ENCODE results near the gene SH3GL2. TPM values are rescaled to one million over a fixed set of nuclear protein-coding genes. Genes with fewer than 3 reads are reported as not detected.

Gene SH3GL2
- total and polyA plus RNA-seq, 9 of the 15 experiments (the other 6 are each of a cell fraction or from before 2014, with no cell fraction given): not detected

- H2AFZ ChIP-seq (ENCODE audit: low read depth, low read length): no peak overlapping the region
- H3K4me3 ChIP-seq: no peak overlapping the region
- H3K79me2 ChIP-seq (ENCODE audit: control insufficient read depth, insufficient read depth, low read length): no peaks in the 10 kb centered on the region
- H3K9ac ChIP-seq (ENCODE audit: insufficient read depth in 1 of 2, low read depth in 2 of 2, low read length in 2 of 2): no peak overlapping the region
- no peaks in the 10 kb centered on the region for H3K9me1 ChIP-seq (ENCODE audit: control insufficient read depth, insufficient read depth, low read length)
- ATAC-seq (no peak), FAIRE-seq (no peak), DNase-seq (ENCODE audit: extremely low read depth in 1 of 4, low spot score in 3 of 4) (no peak)
- no peaks in the 10 kb centered on the region for H3K27me3 ChIP-seq (ENCODE audit: control insufficient read depth in 2 of 2, insufficient read depth in 2 of 2, low read length in 2 of 2)
- H4K20me1 ChIP-seq (replicated peaks; ENCODE audit: control insufficient read depth, insufficient read depth, low read length): no peaks in the 10 kb centered on the region
- TF ChIP-seq E2F5 (CRISPR knock-in tag; IDR thresholded peaks at IDR 0.05) (no peak), U2AF2 (optimal IDR thresholded peaks at IDR 0.05; ENCODE audit: low read depth, low read length) (no peak), POLR3G (IDR thresholded peaks at IDR 0.05; ENCODE audit: extremely low read depth, insufficient read length, insufficient replicate concordance) (no peak), RAD51 (IDR thresholded peaks at IDR 0.05; ENCODE audit: borderline replicate concordance, low read depth) (no peak), TCFL5 (CRISPR knock-in tag; conservative IDR thresholded peaks at IDR 0.05) (no peak), WHSC1 (IDR thresholded peaks at IDR 0.05; ENCODE audit: low read length) (no peak), ILF3 (IDR thresholded peaks at IDR 0.05; ENCODE audit: borderline replicate concordance) (no peak), MBD2 (IDR thresholded peaks at IDR 0.05; ENCODE audit: borderline replicate concordance, low read depth) (no peak), ZNF445 (CRISPR knock-in tag; IDR thresholded peaks at IDR 0.05; ENCODE audit: low read depth) (no peak), TBL1XR1 (IDR thresholded peaks at IDR 0.05; ENCODE audit: low read length in 2 of 2) (no peak), NFYB (IDR thresholded peaks at IDR 0.05; ENCODE audit: extremely low read depth, insufficient read length) (no peak), RNF2 (IDR thresholded peaks at IDR 0.05) (no peak), IFI16 (CRISPR knock-in tag; IDR thresholded peaks at IDR 0.05) (no peak)
- WGBS (ENCODE audit: insufficient coverage, low coverage, missing lambda C conversion rate): 0% methylated on average over 2 of the region's 2 CpGs
- intact Hi-C loops (cut with micrococcal nuclease): no loop called here
- ChIA-PET POLR2A (no interaction called here), CTCF (ENCODE audit: low intra/inter-chr PET ratio) (no interaction called here)
- H3K4me2 ChIP-seq (ENCODE audit: insufficient read depth, low read length): no peak overlapping the region
- no peak overlapping the region for H3K27ac ChIP-seq (ENCODE audit: extremely low read depth, low read depth, low read length)
- H3K4me1 ChIP-seq (replicated peaks in 1 of 2; ENCODE audit: control insufficient read depth in 2 of 2, insufficient read depth in 2 of 2, low read length in 2 of 2): no peaks in the 10 kb centered on the region
- no peaks in the 10 kb centered on the region for H3K36me3 ChIP-seq (ENCODE audit: control insufficient read depth, insufficient read depth, low read length)
- no TSS peak for BruUV-seq (replicated peaks)
- no peaks in the 10 kb centered on the region for H3K9me3 ChIP-seq (replicated peaks; ENCODE audit: control insufficient read depth, insufficient read depth, low read depth, low read length)
- in situ Hi-C loops (cut with MboI): no loop called here
Observed at GRCh38 chr9:17658237-17658636, 79.4 kb downstream of the SH3GL2 start.
